WTC11 (cell line): Measurements from ENCODE around the gene FGFR1OP2. TPM values are rescaled to one million over a fixed set of nuclear protein-coding genes. Genes with fewer than 3 reads are reported as not detected.

Experiments
- ATAC-seq: fragments of 200-7000 bp; cut with Tn5 transposase; 2 replicates; pipeline ENCODE4 v1.10.0; 2021; ENCODE audit warnings: mild to moderate bottlenecking, moderate library complexity
- CTCF ChIA-PET: fragments of 300-600 bp; sonication (Branson Sonifier 250); formaldehyde crosslinking; loops from one replicate; lab custom pipeline; 2021; ENCODE audit warnings: antibody characterized with exemption; lab: Charles Lee
- POLR2A ChIA-PET: fragments of 350-600 bp; sonication (Branson Sonifier 250); formaldehyde crosslinking; loops from one replicate; lab custom pipeline; 2021; ENCODE audit warnings: antibody characterized with exemption; lab: Charles Lee
- DNase-seq: peaks from one replicate; pipeline ENCODE4 v3.0.0; 2021; ENCODE audit warnings: low spot score
- H3K27ac Mint-ChIP-seq: 2 replicates; pipeline ENCODE4 v1.8.0; 2021; ENCODE audit warnings: mixed read lengths
- H3K27me3 Mint-ChIP-seq: 2 replicates; pipeline ENCODE4 v1.8.0; 2021; ENCODE audit warnings: low read depth, mild to moderate bottlenecking, moderate library complexity, mixed read lengths
- H3K36me3 Mint-ChIP-seq: 2 replicates; pipeline ENCODE4 v1.8.0; 2021; ENCODE audit warnings: mixed read lengths
- H3K4me1 Mint-ChIP-seq: 2 replicates; pipeline ENCODE4 v1.8.0; 2022; ENCODE audit warnings: mixed read lengths
- H3K4me3 Mint-ChIP-seq: 2 replicates; pipeline ENCODE4 v1.8.0; 2021; ENCODE audit warnings: mild to moderate bottlenecking, moderate library complexity, mixed read lengths
- H3K9me3 Mint-ChIP-seq: 2 replicates; pipeline ENCODE4 v1.8.0; 2021; ENCODE audit warnings: mixed read lengths
- ATF1 ChIP-seq: sonication (generic); formaldehyde crosslinking; IDR thresholded peaks from 2 replicates; pipeline ENCODE4 v1.8.1; 2023; ENCODE audit warnings: mild to moderate bottlenecking, moderate library complexity, missing genetic modification reagents
- CREM ChIP-seq: sonication (generic); formaldehyde crosslinking; IDR thresholded peaks from 2 replicates; pipeline ENCODE4 v1.8.1; 2022; ENCODE audit warnings: mild to moderate bottlenecking, missing genetic modification reagents, moderate library complexity
- ETV6 ChIP-seq: sonication (generic); formaldehyde crosslinking; IDR thresholded peaks from 2 replicates; pipeline ENCODE4 v1.8.1; 2022; ENCODE audit warnings: mild to moderate bottlenecking, missing genetic modification reagents
- NFE2L1 ChIP-seq: sonication (generic); formaldehyde crosslinking; IDR thresholded peaks from 2 replicates; pipeline ENCODE4 v1.8.1; 2023; ENCODE audit warnings: missing genetic modification reagents
- NR3C1 ChIP-seq: sonication (generic); formaldehyde crosslinking; conservative IDR thresholded peaks from 2 replicates; pipeline ENCODE4 v1.8.1; 2023; ENCODE audit warnings: low read depth, mild to moderate bottlenecking, missing genetic modification reagents
- TP53 ChIP-seq: sonication (generic); formaldehyde crosslinking; IDR thresholded peaks from 2 replicates; pipeline ENCODE4 v1.8.1; 2023; ENCODE audit warnings: mild to moderate bottlenecking, missing genetic modification reagents
- ZNF121 ChIP-seq: sonication (generic); formaldehyde crosslinking; IDR thresholded peaks from 2 replicates; pipeline ENCODE4 v1.8.0; 2023; ENCODE audit warnings: missing genetic modification reagents
- total RNA-seq: library from RNA; stranded (reverse); gene quantifications from 3 replicates; pipeline ENCODE4 v1.2.3, GENCODE V29; 2021
- TF ChIP-seq, protein P1 (sequence below): sonication (generic); formaldehyde crosslinking; IDR thresholded peaks from 2 replicates; pipeline ENCODE4 v1.8.0; 2022; ENCODE audit warnings: mild to moderate bottlenecking, missing genetic modification reagents
- TF ChIP-seq, protein P2 (sequence below): sonication (generic); formaldehyde crosslinking; IDR thresholded peaks from 2 replicates; pipeline ENCODE4 v1.8.1; 2022; ENCODE audit warnings: low read depth, missing genetic modification reagents, borderline replicate concordance
- TF ChIP-seq, protein P3 (sequence below): fragments of 200-600 bp; IDR thresholded peaks from 2 replicates; pipeline ENCODE4 v1.8.0; 2022; ENCODE audit warnings: antibody characterized with exemption
- TF ChIP-seq, protein P4 (sequence below): sonication (generic); formaldehyde crosslinking; conservative IDR thresholded peaks from 2 replicates; pipeline ENCODE4 v1.8.1; 2023; ENCODE audit warnings: mild to moderate bottlenecking, low read depth, missing genetic modification reagents, moderate library complexity
- TF ChIP-seq, protein P5 (sequence below): fragments of 250-450 bp; sonication (Bioruptor Pico); conservative IDR thresholded peaks from 2 replicates; pipeline ENCODE4 v1.9.0; 2021; ENCODE audit warnings: mild to moderate bottlenecking

The FGFR1OP2 gene
- total RNA-seq, 1 experiment from 2014 or later = 28.9 TPM

DNA sequence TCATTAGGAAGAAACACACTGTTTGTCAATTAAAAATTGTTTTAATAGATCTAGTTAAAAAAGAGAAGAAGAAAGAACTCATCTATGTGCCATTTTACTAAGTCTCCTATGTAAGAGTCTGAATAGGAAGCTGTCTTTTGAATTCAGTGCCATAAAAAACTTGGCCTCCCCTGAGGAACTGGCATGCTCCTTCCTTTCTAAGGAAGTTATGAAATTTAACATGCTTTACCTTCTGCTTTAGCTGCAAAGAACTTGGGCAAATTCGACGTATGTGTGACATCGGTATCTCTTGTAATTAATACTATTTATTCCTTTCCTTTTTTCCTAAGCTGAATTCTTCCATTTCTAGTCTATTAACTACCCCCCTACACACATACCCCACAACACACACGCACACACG lies 63.4 kb downstream of the FGFR1OP2 start:
- TF ChIP-seq ETV6 = no peak
- TF ChIP-seq TP53 = no peak
- TF ChIP-seq, protein P1, sequence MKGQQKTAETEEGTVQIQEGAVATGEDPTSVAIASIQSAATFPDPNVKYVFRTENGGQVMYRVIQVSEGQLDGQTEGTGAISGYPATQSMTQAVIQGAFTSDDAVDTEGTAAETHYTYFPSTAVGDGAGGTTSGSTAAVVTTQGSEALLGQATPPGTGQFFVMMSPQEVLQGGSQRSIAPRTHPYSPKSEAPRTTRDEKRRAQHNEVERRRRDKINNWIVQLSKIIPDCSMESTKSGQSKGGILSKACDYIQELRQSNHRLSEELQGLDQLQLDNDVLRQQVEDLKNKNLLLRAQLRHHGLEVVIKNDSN = no peak
- TF ChIP-seq, protein P2, sequence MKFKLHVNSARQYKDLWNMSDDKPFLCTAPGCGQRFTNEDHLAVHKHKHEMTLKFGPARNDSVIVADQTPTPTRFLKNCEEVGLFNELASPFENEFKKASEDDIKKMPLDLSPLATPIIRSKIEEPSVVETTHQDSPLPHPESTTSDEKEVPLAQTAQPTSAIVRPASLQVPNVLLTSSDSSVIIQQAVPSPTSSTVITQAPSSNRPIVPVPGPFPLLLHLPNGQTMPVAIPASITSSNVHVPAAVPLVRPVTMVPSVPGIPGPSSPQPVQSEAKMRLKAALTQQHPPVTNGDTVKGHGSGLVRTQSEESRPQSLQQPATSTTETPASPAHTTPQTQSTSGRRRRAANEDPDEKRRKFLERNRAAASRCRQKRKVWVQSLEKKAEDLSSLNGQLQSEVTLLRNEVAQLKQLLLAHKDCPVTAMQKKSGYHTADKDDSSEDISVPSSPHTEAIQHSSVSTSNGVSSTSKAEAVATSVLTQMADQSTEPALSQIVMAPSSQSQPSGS = no peak
- TF ChIP-seq, protein P3, sequence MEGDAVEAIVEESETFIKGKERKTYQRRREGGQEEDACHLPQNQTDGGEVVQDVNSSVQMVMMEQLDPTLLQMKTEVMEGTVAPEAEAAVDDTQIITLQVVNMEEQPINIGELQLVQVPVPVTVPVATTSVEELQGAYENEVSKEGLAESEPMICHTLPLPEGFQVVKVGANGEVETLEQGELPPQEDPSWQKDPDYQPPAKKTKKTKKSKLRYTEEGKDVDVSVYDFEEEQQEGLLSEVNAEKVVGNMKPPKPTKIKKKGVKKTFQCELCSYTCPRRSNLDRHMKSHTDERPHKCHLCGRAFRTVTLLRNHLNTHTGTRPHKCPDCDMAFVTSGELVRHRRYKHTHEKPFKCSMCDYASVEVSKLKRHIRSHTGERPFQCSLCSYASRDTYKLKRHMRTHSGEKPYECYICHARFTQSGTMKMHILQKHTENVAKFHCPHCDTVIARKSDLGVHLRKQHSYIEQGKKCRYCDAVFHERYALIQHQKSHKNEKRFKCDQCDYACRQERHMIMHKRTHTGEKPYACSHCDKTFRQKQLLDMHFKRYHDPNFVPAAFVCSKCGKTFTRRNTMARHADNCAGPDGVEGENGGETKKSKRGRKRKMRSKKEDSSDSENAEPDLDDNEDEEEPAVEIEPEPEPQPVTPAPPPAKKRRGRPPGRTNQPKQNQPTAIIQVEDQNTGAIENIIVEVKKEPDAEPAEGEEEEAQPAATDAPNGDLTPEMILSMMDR = no peak
- TF ChIP-seq NR3C1 (CRISPR knock-in tag) = no peak
- TF ChIP-seq ATF1 (CRISPR knock-in tag) = no peak
- no peak for TF ChIP-seq CREM
- H3K36me3 Mint-ChIP-seq = peaks cover 31% of the 10 kb centered on the region
- no peaks in the 10 kb centered on the region for H3K27me3 Mint-ChIP-seq
- no peaks in the 10 kb centered on the region for H3K9me3 Mint-ChIP-seq
- no peak overlapping the region for H3K4me3 Mint-ChIP-seq
- ChIA-PET CTCF (no interaction called here), POLR2A (no interaction called here)
- peaks cover 29% of the 10 kb centered on the region for H3K4me1 Mint-ChIP-seq
- no peak for ATAC-seq
- no peak for DNase-seq
- peak overlapping the region; percentile 77; the same call in 1 of the 2 replicates for H3K27ac Mint-ChIP-seq

DNA sequence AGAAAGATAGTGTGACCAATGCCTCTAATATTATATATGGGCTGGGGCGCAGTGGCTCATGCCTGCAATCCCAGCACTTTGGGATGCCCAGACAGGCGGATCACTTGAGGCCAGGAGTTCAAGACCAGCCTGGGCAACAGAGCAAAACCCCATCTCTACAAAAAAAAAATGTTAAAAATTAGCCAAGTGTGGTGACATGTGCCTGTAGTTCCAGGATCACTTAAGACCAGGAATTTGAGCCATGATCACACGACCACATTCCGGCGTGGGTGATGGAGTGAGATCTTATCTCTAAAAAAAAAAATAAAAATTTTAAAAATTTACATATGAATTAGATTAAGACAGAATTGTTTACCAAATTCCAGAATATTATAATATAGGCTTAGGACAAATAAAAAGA lies 63.9 kb downstream of the FGFR1OP2 start:
- Mint-ChIP-seq H3K27ac (peak overlapping the region; percentile 77; the same call in 1 of the 2 replicates), H3K27me3 (no peaks in the 10 kb centered on the region), H3K36me3 (peaks cover 31% of the 10 kb centered on the region), H3K9me3 (no peaks in the 10 kb centered on the region), H3K4me1 (peaks cover 29% of the 10 kb centered on the region), H3K4me3 (no peak overlapping the region)
- ChIA-PET POLR2A (no interaction called here), CTCF (interaction anchor here (2.0 kb wide), 1 partner anchor 14 kb away, joined by 11 read pairs; no protein-coding TSS in a partner anchor)
- ATAC-seq (no peak), DNase-seq (no peak)
- no peak for TF ChIP-seq NFE2L1
- TF ChIP-seq, protein P4, sequence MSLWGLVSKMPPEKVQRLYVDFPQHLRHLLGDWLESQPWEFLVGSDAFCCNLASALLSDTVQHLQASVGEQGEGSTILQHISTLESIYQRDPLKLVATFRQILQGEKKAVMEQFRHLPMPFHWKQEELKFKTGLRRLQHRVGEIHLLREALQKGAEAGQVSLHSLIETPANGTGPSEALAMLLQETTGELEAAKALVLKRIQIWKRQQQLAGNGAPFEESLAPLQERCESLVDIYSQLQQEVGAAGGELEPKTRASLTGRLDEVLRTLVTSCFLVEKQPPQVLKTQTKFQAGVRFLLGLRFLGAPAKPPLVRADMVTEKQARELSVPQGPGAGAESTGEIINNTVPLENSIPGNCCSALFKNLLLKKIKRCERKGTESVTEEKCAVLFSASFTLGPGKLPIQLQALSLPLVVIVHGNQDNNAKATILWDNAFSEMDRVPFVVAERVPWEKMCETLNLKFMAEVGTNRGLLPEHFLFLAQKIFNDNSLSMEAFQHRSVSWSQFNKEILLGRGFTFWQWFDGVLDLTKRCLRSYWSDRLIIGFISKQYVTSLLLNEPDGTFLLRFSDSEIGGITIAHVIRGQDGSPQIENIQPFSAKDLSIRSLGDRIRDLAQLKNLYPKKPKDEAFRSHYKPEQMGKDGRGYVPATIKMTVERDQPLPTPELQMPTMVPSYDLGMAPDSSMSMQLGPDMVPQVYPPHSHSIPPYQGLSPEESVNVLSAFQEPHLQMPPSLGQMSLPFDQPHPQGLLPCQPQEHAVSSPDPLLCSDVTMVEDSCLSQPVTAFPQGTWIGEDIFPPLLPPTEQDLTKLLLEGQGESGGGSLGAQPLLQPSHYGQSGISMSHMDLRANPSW = no peak
- TF ChIP-seq, protein P5, sequence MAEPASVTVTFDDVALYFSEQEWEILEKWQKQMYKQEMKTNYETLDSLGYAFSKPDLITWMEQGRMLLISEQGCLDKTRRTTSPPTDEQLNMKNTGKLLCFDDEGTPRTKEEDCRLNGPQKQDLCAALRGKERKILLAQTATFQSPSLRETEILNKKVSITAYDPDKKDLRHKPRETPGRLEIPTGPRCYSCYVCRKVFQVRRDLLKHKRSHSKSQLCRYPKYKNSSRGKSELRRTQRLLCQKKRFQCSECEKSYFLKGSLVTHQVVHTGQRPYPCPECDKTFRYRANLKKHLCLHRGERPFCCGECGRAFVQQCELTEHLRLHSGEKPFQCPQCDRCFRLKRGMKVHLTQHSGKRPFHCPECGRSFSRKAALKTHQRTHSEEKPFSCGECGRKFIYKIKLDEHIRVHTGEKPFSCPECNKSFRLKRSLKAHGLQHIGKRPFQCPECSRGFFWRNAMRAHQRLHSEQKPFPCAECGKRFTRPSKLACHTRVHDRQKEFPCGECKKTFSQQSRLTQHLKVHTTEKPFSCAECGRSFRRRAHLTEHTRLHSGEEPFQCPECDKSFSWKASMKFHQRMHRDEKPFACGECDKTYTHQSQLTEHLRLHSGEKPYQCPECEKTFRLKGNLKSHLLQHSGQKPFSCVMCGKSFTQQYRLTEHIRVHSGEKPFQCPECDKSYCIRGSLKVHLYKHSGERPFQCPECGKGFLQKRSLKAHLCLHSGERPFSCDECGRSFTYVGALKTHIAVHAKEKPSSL = no peak
- no peak for TF ChIP-seq ZNF121 (CRISPR knock-in tag)
- TF ChIP-seq ETV6 = no peak
